T-helper 2 cell treated with Interferon-gamma antibody and Interleukin-4, amounts not matched to agents 100 ng/mL and 5 ng/mL, for 36 hours (primary cell): ENCODE data around the gene HOXD10. TPM values are rescaled to one million over a fixed set of nuclear protein-coding genes. Genes with fewer than 3 reads are reported as not detected.

Experiments used
- intact Hi-C: fragments of 100-400 bp; cut with micrococcal nuclease; formaldehyde crosslinking; loops from one replicate; pipeline ENCODE4 v1.15.1; 2023
- total RNA-seq: library from RNA; stranded (reverse); gene quantifications from 2 replicates; pipeline ENCODE4 v1.2.3, GENCODE V29; 2022

The HOXD10 gene
- total RNA-seq, 1 donor from 2014 or later, result not detected

- intact Hi-C loops, result no loop called here
These were observed 2.2 kb downstream of the HOXD10 start for GRCh38 chr2:176118601-176119339.

GRCh38 chr2:176120364-176121189, 4.0 kb downstream of the HOXD10 start:
- intact Hi-C loops, result no loop called here

GRCh38 chr2:176121190-176122051, 4.8 kb downstream of the HOXD10 start:
- intact Hi-C loops, result loop anchor here (2.0 kb wide), 1 partner anchor 39 kb away; no protein-coding TSS in a partner anchor

GRCh38 chr2:176122052-176122682, 5.6 kb downstream of the HOXD10 start:
- intact Hi-C loops, result loop anchor here (2.0 kb wide), 1 partner anchor 39 kb away; no protein-coding TSS in a partner anchor

GRCh38 chr2:176122683-176123410, 6.3 kb downstream of the HOXD10 start, which contains the start of gene HOXD9:
Gene HOXD9 (plus strand): TSS chr2:176122719. CDS start chr2:176122769, 50 bp downstream.
- intact Hi-C loops, result loop anchor here (2.0 kb wide), 1 partner anchor 38 kb away; no protein-coding TSS in a partner anchor

GRCh38 chr2:176123411-176124109, 7.0 kb downstream of the HOXD10 start:
- intact Hi-C loops, result loop anchor here (2.0 kb wide), 1 partner anchor 37 kb away; no protein-coding TSS in a partner anchor

GRCh38 chr2:176124110-176124946, 7.8 kb downstream of the HOXD10 start:
- intact Hi-C loops, result no loop called here

GRCh38 chr2:176124947-176125771, 8.6 kb downstream of the HOXD10 start:
- intact Hi-C loops, result no loop called here

GRCh38 chr2:176125772-176126054, 9.1 kb downstream of the HOXD10 start:
- intact Hi-C loops, result loop anchor here (2.0 kb wide), 2 partner anchors 429 to 1023 kb away; no protein-coding TSS in a partner anchor

- intact Hi-C loops, result loop anchor here (1.0 to 2.0 kb wide), 5 partner anchors 328 to 1022 kb away; no protein-coding TSS in a partner anchor
These were observed 10.6 kb downstream of the HOXD10 start for GRCh38 chr2:176126929-176127773.

- intact Hi-C loops, result loop anchor here (1.0 to 2.0 kb wide), 5 partner anchors 328 to 1021 kb away; no protein-coding TSS in a partner anchor
These were observed 11.1 kb downstream of the HOXD10 start for GRCh38 chr2:176127774-176128072.

- intact Hi-C loops, result no loop called here
These were observed 11.8 kb downstream of the HOXD10 start for GRCh38 chr2:176128172-176128981.

GRCh38 chr2:176128982-176129796, 12.6 kb downstream of the HOXD10 start, which contains the start of gene HOXD8:
Gene HOXD8 (plus strand): TSS chr2:176129705. CDS start chr2:176130367, 662 bp downstream.
- intact Hi-C loops, result no loop called here

- intact Hi-C loops, result loop anchor here (2.0 to 10.0 kb wide), 4 partner anchors 19 to 685 kb away; partner anchors contain the start of gene EVX2
These were observed 13.2 kb downstream of the HOXD10 start for GRCh38 chr2:176129813-176130146.
